HG03378 (cell line): ENCODE data around the gene FAM13A.
"Not testable (repeated sequence)": the region's sequence is repeated elsewhere in the genome, so short reads cannot be mapped to it uniquely, and the experiment has no call there.

Experiments
- ATAC-seq: cut with Tn5 transposase; IDR thresholded peaks from one replicate; pipeline ENCODE4 v1.9.1; 2021; ENCODE audit warnings: mild to moderate bottlenecking, moderate library complexity; ENCODE audit not compliant: unreplicated experiment

Gene FAM13A

GRCh38 chr4:88858752-88859151, 198.2 kb downstream of the FAM13A start:
- peak; percentile 98 for ATAC-seq

- ATAC-seq = no peak
These were observed 199.4 kb downstream of the FAM13A start for GRCh38 chr4:88857588-88857987.

GRCh38 chr4:88854481-88854880, 202.5 kb downstream of the FAM13A start:
- ATAC-seq = no peak

GRCh38 chr4:88853583-88853982, 203.4 kb downstream of the FAM13A start:
- not testable (repeated sequence) for ATAC-seq

GRCh38 chr4:88846206-88846790, 210.7 kb downstream of the FAM13A start:
- no peak for ATAC-seq

- ATAC-seq = no peak
These were observed 213.8 kb downstream of the FAM13A start for GRCh38 chr4:88843067-88843685.

- ATAC-seq = no peak
These were observed 215.3 kb downstream of the FAM13A start for GRCh38 chr4:88841635-88842034.

GRCh38 chr4:88836216-88836615, 220.8 kb downstream of the FAM13A start:
- no peak for ATAC-seq

- ATAC-seq = no peak
These were observed 226.0 kb downstream of the FAM13A start for GRCh38 chr4:88831031-88831430.

GRCh38 chr4:88830598-88830997, 226.4 kb downstream of the FAM13A start:
- ATAC-seq = no peak

GRCh38 chr4:88828842-88829571, 228.0 kb downstream of the FAM13A start:
- ATAC-seq = no peak

GRCh38 chr4:88827442-88827841, 229.5 kb downstream of the FAM13A start:
- no peak for ATAC-seq

GRCh38 chr4:88826771-88827170, 230.2 kb downstream of the FAM13A start:
- no peak for ATAC-seq

- no peak for ATAC-seq
These were observed 231.1 kb downstream of the FAM13A start for GRCh38 chr4:88825931-88826330.

- ATAC-seq = peak; percentile 96
These were observed 233.7 kb downstream of the FAM13A start for GRCh38 chr4:88823058-88823919.

GRCh38 chr4:88822034-88822789, 234.8 kb downstream of the FAM13A start:
- no peak for ATAC-seq

GRCh38 chr4:88821522-88821921, 235.5 kb downstream of the FAM13A start:
- no peak for ATAC-seq

- ATAC-seq = no peak
These were observed 236.1 kb downstream of the FAM13A start for GRCh38 chr4:88820698-88821415.

GRCh38 chr4:88819818-88820697, 236.9 kb downstream of the FAM13A start:
- ATAC-seq = no peak
